Glutamatergic neuron (in vitro differentiated cells): ENCODE data around the gene FSIP2. TPM values are rescaled to one million over a fixed set of nuclear protein-coding genes. Genes with fewer than 3 reads are reported as not detected.

Source experiments
- DNase-seq: peaks from one replicate; pipeline ENCODE4 v3.0.0; 2022
- H3K27ac Mint-ChIP-seq: one replicate; pipeline ENCODE4 v1.8.0; 2020; ENCODE audit warnings: mild to moderate bottlenecking, mixed read lengths, inconsistent platforms; ENCODE audit not compliant: unreplicated experiment
- H3K27me3 Mint-ChIP-seq: one replicate; pipeline ENCODE4 v1.8.0; 2020; ENCODE audit warnings: mild to moderate bottlenecking, moderate library complexity, mixed read lengths, inconsistent platforms; ENCODE audit not compliant: unreplicated experiment
- H3K36me3 Mint-ChIP-seq: one replicate; pipeline ENCODE4 v1.8.0; 2020; ENCODE audit warnings: mild to moderate bottlenecking, mixed read lengths, inconsistent platforms; ENCODE audit not compliant: unreplicated experiment
- H3K4me1 Mint-ChIP-seq: one replicate; pipeline ENCODE4 v1.8.0; 2020; ENCODE audit warnings: mild to moderate bottlenecking, low read depth, mixed read lengths, inconsistent platforms; ENCODE audit not compliant: unreplicated experiment
- H3K4me3 Mint-ChIP-seq: one replicate; pipeline ENCODE4 v1.8.0; 2020; ENCODE audit warnings: mild to moderate bottlenecking, mixed read lengths, inconsistent platforms; ENCODE audit not compliant: unreplicated experiment
- H3K9me3 Mint-ChIP-seq: one replicate; pipeline ENCODE4 v1.8.0; 2020; ENCODE audit warnings: mild to moderate bottlenecking, moderate library complexity, mixed read lengths, inconsistent platforms; ENCODE audit not compliant: unreplicated experiment
- total RNA-seq: library from RNA; stranded (reverse); fragmentation: NEBNext Ultra II Directional; extraction: Animal tissue kit (Norgen Biotek cat#: 25700); gene quantifications from one replicate; pipeline ENCODE4 v1.2.1, GENCODE V29; 2021; ENCODE audit not compliant: unreplicated experiment
- TF ChIP-seq, protein P1 (sequence below): fragments of 200-600 bp; sonication (generic); IDR thresholded peaks from one replicate; pipeline ENCODE4 v1.5.0; 2021; ENCODE audit not compliant: partially characterized antibody, unreplicated experiment

The FSIP2 gene
- total RNA-seq, 1 donor from 2014 or later = 56.4 TPM

DNA sequence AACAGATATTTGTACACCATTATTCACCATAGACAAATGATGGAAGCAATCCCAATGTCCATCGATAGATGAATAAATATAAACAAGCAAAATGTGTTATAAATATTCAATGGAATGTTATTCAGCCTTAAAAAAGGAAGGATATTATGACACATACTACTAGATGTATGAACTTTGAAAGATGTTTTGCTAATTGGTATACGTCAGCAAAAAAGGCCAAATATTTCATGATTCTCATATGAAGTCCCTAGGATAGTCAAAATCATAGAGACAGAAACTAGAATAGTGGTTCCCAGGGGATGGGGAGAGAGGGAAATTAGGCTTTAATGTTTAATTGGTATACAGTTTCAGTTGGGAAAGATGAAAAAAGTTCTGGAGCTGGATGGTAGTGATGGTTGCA lies 85.2 kb downstream of the FSIP2 start:
- peaks cover 4% of the 10 kb centered on the region for H3K27me3 Mint-ChIP-seq
- TF ChIP-seq, protein P1, sequence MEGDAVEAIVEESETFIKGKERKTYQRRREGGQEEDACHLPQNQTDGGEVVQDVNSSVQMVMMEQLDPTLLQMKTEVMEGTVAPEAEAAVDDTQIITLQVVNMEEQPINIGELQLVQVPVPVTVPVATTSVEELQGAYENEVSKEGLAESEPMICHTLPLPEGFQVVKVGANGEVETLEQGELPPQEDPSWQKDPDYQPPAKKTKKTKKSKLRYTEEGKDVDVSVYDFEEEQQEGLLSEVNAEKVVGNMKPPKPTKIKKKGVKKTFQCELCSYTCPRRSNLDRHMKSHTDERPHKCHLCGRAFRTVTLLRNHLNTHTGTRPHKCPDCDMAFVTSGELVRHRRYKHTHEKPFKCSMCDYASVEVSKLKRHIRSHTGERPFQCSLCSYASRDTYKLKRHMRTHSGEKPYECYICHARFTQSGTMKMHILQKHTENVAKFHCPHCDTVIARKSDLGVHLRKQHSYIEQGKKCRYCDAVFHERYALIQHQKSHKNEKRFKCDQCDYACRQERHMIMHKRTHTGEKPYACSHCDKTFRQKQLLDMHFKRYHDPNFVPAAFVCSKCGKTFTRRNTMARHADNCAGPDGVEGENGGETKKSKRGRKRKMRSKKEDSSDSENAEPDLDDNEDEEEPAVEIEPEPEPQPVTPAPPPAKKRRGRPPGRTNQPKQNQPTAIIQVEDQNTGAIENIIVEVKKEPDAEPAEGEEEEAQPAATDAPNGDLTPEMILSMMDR = no peak
- H3K9me3 Mint-ChIP-seq = peaks cover 4% of the 10 kb centered on the region
- no peaks in the 10 kb centered on the region for H3K4me1 Mint-ChIP-seq
- no peaks in the 10 kb centered on the region for H3K36me3 Mint-ChIP-seq
- no peak overlapping the region for H3K4me3 Mint-ChIP-seq
- H3K27ac Mint-ChIP-seq = no peak overlapping the region
- no peak for DNase-seq

DNA sequence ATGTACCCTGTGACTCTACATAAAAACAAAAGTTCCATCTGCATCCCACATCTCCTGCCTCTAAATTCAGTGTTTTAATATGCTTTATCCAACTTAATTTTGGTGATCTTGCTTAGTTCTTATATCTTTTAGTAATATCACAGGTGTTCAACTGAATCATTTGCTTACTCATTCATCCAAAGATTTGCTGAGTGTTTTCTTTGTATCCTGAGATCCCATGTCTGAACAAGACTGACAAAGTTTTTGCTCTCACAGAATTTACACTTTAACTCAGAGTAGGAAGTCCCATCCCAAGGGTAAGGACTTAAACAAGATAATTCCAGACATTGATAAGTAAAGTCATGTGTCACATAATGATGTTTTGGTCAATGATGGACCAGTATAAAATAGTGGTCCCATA lies 87.0 kb downstream of the FSIP2 start:
- H3K4me1 Mint-ChIP-seq = no peaks in the 10 kb centered on the region
- H3K9me3 Mint-ChIP-seq = peaks cover 3% of the 10 kb centered on the region
- no peaks in the 10 kb centered on the region for H3K36me3 Mint-ChIP-seq
- DNase-seq = no peak
- TF ChIP-seq, protein P1 = no peak
- H3K4me3 Mint-ChIP-seq = no peak overlapping the region
- no peak overlapping the region for H3K27ac Mint-ChIP-seq
- peaks cover 2% of the 10 kb centered on the region for H3K27me3 Mint-ChIP-seq

DNA sequence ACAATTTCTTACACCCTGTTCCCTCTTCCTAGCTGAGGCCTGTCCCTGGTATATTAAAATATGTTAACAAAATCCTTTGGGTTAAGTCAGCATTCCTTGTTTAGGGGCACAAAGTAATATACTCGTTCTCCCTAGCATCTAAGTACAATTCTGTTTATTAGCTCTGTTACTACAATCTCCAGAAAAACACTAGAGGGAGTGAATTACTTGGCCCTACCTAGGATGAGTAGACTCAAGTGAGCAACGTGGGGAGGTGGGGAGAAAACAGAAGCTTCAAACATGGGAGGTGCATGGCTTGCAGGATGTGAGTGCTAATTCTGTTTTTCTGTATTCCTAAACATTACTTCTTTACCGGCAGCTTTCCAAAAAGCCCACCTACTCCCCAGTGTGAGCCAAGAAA lies 89.7 kb downstream of the FSIP2 start:
- Mint-ChIP-seq H3K9me3 (no peaks in the 10 kb centered on the region), H3K27me3 (no peaks in the 10 kb centered on the region), H3K27ac (no peak overlapping the region), H3K36me3 (no peaks in the 10 kb centered on the region), H3K4me1 (no peaks in the 10 kb centered on the region), H3K4me3 (no peak overlapping the region)
- no peak for DNase-seq
- TF ChIP-seq, protein P1 = no peak

DNA sequence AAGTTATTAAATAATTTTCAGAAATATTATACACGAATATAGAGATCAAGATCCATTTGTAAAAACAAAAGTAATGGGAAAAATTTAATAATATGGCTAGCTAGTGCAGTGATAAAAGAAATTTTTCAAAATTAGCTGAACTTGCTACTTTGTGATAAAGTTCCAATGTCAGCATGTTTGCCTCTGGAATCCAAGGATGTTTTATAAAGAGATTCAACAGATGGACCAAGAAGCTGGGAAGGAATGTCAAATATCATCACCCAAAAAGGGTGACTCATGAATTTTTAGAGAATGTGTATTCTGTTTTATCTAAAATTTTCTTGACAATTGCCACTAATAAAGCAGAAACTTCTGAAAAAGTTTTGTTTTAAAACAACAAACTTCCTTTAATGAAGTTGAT lies 95.3 kb downstream of the FSIP2 start:
- Mint-ChIP-seq H3K27me3 (no peaks in the 10 kb centered on the region), H3K4me3 (no peak overlapping the region), H3K27ac (no peak overlapping the region)

DNA sequence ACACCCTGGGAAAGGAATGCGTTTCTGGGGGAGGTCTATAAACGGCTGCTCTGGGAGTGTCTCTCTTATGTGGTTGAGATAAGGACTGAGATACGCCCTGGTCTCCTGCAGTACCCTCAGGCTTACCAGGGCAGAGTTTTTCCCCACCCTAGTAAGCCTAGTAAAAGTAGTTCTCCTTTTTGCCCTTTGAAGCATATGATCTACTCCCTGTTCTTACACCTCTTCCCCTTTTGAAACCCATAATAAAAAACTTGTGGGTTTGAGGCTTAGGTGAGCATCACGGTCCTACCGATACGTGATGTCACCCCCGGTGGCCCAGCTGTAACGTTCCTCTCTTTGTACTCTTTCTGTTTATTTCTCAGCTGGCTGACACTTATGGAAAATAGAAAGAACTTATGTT lies 97.4 kb downstream of the FSIP2 start:
- Mint-ChIP-seq H3K27me3 (no peaks in the 10 kb centered on the region), H3K36me3 (peaks cover 9% of the 10 kb centered on the region), H3K4me1 (no peaks in the 10 kb centered on the region), H3K9me3 (peaks cover 5% of the 10 kb centered on the region), H3K4me3 (no peak overlapping the region), H3K27ac (no peak overlapping the region)
- TF ChIP-seq, protein P1 = no peak
- DNase-seq = no peak

More for the DNA sequence above, 95.3 kb downstream of the FSIP2 start:
- peaks cover 5% of the 10 kb centered on the region for H3K9me3 Mint-ChIP-seq
- H3K36me3 Mint-ChIP-seq = peaks cover 9% of the 10 kb centered on the region
- H3K4me1 Mint-ChIP-seq = no peaks in the 10 kb centered on the region
- TF ChIP-seq, protein P1 = no peak
- DNase-seq = no peak
